ENCODE results near the gene AHSP.
"Not testable (repeated sequence)": the region's sequence is repeated elsewhere in the genome, so short reads cannot be mapped to it uniquely, and the experiment has no call there.

The AHSP gene

GRCh38 chr16:31513884-31514283, 13.8 kb upstream of the AHSP start:
- CTCF ChIA-PET, result no interaction called here
- H3K4me3 ChIP-seq (ENCODE audit: low read depth, low read length), result no peak overlapping the region
- TF ChIP-seq CTCF (IDR thresholded peaks at IDR 0.05; ENCODE audit: insufficient read depth, low read length, missing control alignments), result no peak
- DNase-seq (ENCODE audit: low read depth, low spot score), result no peak
- POLR2A ChIA-PET, result no interaction called here

GRCh38 chr16:31517800-31518402, 9.8 kb upstream of the AHSP start:
- POLR2A ChIA-PET, result no interaction called here
- H3K4me3 ChIP-seq (ENCODE audit: low read depth, low read length), result no peak overlapping the region
- no peak for TF ChIP-seq CTCF (IDR thresholded peaks at IDR 0.05; ENCODE audit: insufficient read depth, low read length, missing control alignments)
- no peak for DNase-seq (ENCODE audit: low read depth, low spot score)
- CTCF ChIA-PET, result no interaction called here

- no peak for DNase-seq (ENCODE audit: low read depth, low spot score)
- ChIA-PET POLR2A (no interaction called here), CTCF (no interaction called here)
- no peak overlapping the region for H3K4me3 ChIP-seq (ENCODE audit: low read depth, low read length)
- TF ChIP-seq CTCF (IDR thresholded peaks at IDR 0.05; ENCODE audit: insufficient read depth, low read length, missing control alignments), result no peak
These were observed 7.8 kb upstream of the AHSP start for GRCh38 chr16:31519759-31520431.

- H3K4me3 ChIP-seq (ENCODE audit: low read depth, low read length), result no peak overlapping the region
- no peak for DNase-seq (ENCODE audit: low read depth, low spot score)
- ChIA-PET POLR2A (no interaction called here), CTCF (no interaction called here)
- TF ChIP-seq CTCF (IDR thresholded peaks at IDR 0.05; ENCODE audit: insufficient read depth, low read length, missing control alignments), result no peak
These were observed 6.3 kb upstream of the AHSP start for GRCh38 chr16:31521368-31521767.

GRCh38 chr16:31522071-31522470, 5.6 kb upstream of the AHSP start:
- CTCF ChIA-PET, result no interaction called here
- DNase-seq (ENCODE audit: low read depth, low spot score), result no peak
- POLR2A ChIA-PET, result no interaction called here
- no peak overlapping the region for H3K4me3 ChIP-seq (ENCODE audit: low read depth, low read length)
- no peak for TF ChIP-seq CTCF (IDR thresholded peaks at IDR 0.05; ENCODE audit: insufficient read depth, low read length, missing control alignments)

GRCh38 chr16:31523768-31524167, 3.9 kb upstream of the AHSP start:
- POLR2A ChIA-PET; CTCF ChIA-PET; H3K4me3 ChIP-seq (ENCODE audit: low read depth, low read length); DNase-seq (ENCODE audit: low read depth, low spot score): not testable (repeated sequence)

GRCh38 chr16:31525113-31525512, 2.6 kb upstream of the AHSP start:
- POLR2A ChIA-PET, result no interaction called here
- TF ChIP-seq CTCF (IDR thresholded peaks at IDR 0.05; ENCODE audit: insufficient read depth, low read length, missing control alignments), result no peak

More at GRCh38 chr16:31525113-31525512, 2.6 kb upstream of the AHSP start:
- H3K4me3 ChIP-seq (ENCODE audit: low read depth, low read length), result no peak overlapping the region
- DNase-seq (ENCODE audit: low read depth, low spot score), result no peak
- CTCF ChIA-PET, result no interaction called here
